Keratinocyte (primary cell): ENCODE results near the gene DPY19L3. TPM values are rescaled to one million over a fixed set of nuclear protein-coding genes. Genes with fewer than 3 reads are reported as not detected.

Experiments used
- DNase-seq: peaks from one replicate; pipeline ENCODE4 v3.0.0-alpha.2; 2011; ENCODE audit warnings: low read depth, missing footprints, low spot score
- FAIRE-seq: peaks from 2 replicates; lab custom pipeline; 2011; peaks lifted over from hg19 to GRCh38; lab: Jason Lieb, UNC
- H2AFZ ChIP-seq: 2 replicates; pipeline ENCODE4 v1.6.0; 2012; ENCODE audit warnings: low read length, control low read depth, inconsistent platforms; ENCODE audit not compliant: control insufficient read depth
- H3K27ac ChIP-seq: 2 replicates; pipeline ENCODE4 v1.5.1; 2011; ENCODE audit warnings: low read length; ENCODE audit not compliant: control insufficient read depth, insufficient read depth
- H3K27me3 ChIP-seq: 3 replicates; pipeline ENCODE4 v1.6.0; 2011; ENCODE audit warnings: low read length; ENCODE audit not compliant: control insufficient read depth, insufficient read depth; ENCODE audit errors: extremely low read depth
- H3K36me3 ChIP-seq, 2 experiments: 2 replicates in 1 of 2; 3 replicates in 1 of 2; pipeline ENCODE4 v1.5.1; 2011; ENCODE audit warnings: low read length in 2 of 2, mild to moderate bottlenecking in 1 of 2; ENCODE audit not compliant: control insufficient read depth in 2 of 2, insufficient read depth in 2 of 2; ENCODE audit errors: extremely low read depth in 1 of 2
- H3K4me1 ChIP-seq: 3 replicates; pipeline ENCODE4 v1.5.1; 2011; ENCODE audit warnings: low read length; ENCODE audit not compliant: control insufficient read depth, insufficient read depth; ENCODE audit errors: extremely low read depth
- H3K4me2 ChIP-seq: 3 replicates; pipeline ENCODE4 v1.6.0; 2011; ENCODE audit warnings: low read depth, low read length; ENCODE audit not compliant: control insufficient read depth, insufficient read depth; ENCODE audit errors: extremely low read depth
- H3K4me3 ChIP-seq, 3 experiments: fragments of 200-600 bp in 1 of 3; sonication (generic) in 1 of 3; 2 replicates in 2 of 3; 3 replicates in 1 of 3; pipeline ENCODE4 v1.5.1; 2011 to 2016; ENCODE audit warnings: low read length in 3 of 3, mild to moderate bottlenecking in 3 of 3, control low read depth in 2 of 3, inconsistent platforms in 1 of 3, low read depth in 1 of 3, mixed read lengths in 1 of 3, mixed run types in 1 of 3, moderate library complexity in 1 of 3; ENCODE audit not compliant: control insufficient read depth in 2 of 3, insufficient read depth in 2 of 3; ENCODE audit errors: extremely low read depth in 1 of 3
- H3K79me2 ChIP-seq: 2 replicates; pipeline ENCODE4 v1.6.0; 2012; ENCODE audit warnings: low read length; ENCODE audit not compliant: control insufficient read depth, insufficient read depth
- H3K9ac ChIP-seq: 3 replicates; pipeline ENCODE4 v1.6.0; 2011; ENCODE audit warnings: low read length; ENCODE audit not compliant: control insufficient read depth, insufficient read depth; ENCODE audit errors: extremely low read depth
- H3K9me1 ChIP-seq: 3 replicates; pipeline ENCODE4 v1.6.0; 2011; ENCODE audit warnings: low read length; ENCODE audit not compliant: control insufficient read depth, insufficient read depth; ENCODE audit errors: extremely low read depth
- H3K9me3 ChIP-seq: 2 replicates; pipeline ENCODE4 v1.5.1; 2012; ENCODE audit warnings: low read depth, low read length; ENCODE audit not compliant: control insufficient read depth
- H4K20me1 ChIP-seq: 3 replicates; pipeline ENCODE4 v1.6.0; 2011; ENCODE audit warnings: low read length; ENCODE audit not compliant: control insufficient read depth, insufficient read depth; ENCODE audit errors: extremely low read depth
- EZH2 ChIP-seq: IDR thresholded peaks from one replicate; pipeline ENCODE4 v1.6.1; 2012; ENCODE audit warnings: inconsistent platforms, mild to moderate bottlenecking, low read length, moderate library complexity
- dilution Hi-C: fragments of 300-500 bp; cut with MboI; formaldehyde crosslinking; loops from one replicate; pipeline ENCODE4 v1.7.0; 2020; ENCODE audit warnings: low sequenced_read_pairs; ENCODE audit not compliant: extremely low pct_ligation_motif_present
- polyA plus RNA-seq, 5 experiments: library from polyadenylated mRNA; depleted of rRNA in 3 of 5; stranded (reverse) in 3 of 5; stranded (forward) in 1 of 5; unstranded in 1 of 5; fragments of >200 nt; gene quantifications; 1 replicate in 1 of 5; 2 replicates in 3 of 5; 3 replicates in 1 of 5; pipeline versions ENCODE4 v1.2.1 to v1.2.3, GENCODE V29; 2011 to 2012; ENCODE audit warnings: missing spikeins in 2 of 5, low read depth in 1 of 5, low replicate concordance in 1 of 5
- TF ChIP-seq, protein P1 (sequence below), 3 experiments: IDR thresholded peaks in 1 of 3; conservative IDR thresholded peaks in 1 of 3; optimal IDR thresholded peaks in 1 of 3; 2 replicates in 2 of 3; 3 replicates in 1 of 3; pipeline versions ENCODE3 to v1.5.1; 2011; ENCODE audit warnings: low read length in 3 of 3, mild to moderate bottlenecking in 3 of 3, moderate library complexity in 2 of 3, control low read depth in 1 of 3, inconsistent platforms in 1 of 3; ENCODE audit not compliant: insufficient read depth in 2 of 3; ENCODE audit errors: extremely low read depth in 1 of 3

Gene DPY19L3
- polyA plus RNA-seq, 1 donor (not counting 4 experiments of a cell fraction or from before 2014, with no cell fraction given) = 10.0 TPM

DNA sequence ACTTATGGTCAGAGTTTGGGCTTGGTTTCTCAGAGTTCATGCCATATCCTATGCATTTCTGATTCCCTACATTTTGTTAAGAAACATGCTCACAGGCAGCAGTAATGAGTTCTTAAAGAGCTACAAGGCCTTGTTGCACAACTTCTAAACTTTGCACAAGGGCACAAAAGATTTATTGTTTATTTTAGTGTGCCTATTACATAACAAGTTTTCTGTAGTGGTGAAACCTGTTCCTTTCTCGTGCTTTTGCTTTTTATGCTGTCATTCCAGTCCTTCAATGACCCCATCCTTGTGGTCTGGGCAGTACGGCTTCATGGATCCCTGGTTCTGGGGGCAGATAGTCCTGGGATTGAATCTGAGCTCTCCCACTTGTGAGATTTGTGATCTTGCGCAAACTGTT is 42.4 kb upstream of the DPY19L3 start:
- Histone ChIP-seq H4K20me1 (no peaks in the 10 kb centered on the region), H3K9ac (no peak overlapping the region), H3K79me2 (peaks cover 4% of the 10 kb centered on the region), H3K4me3 (no peak overlapping the region), H3K9me3 (no peaks in the 10 kb centered on the region), H3K4me1 (no peaks in the 10 kb centered on the region), H3K4me2 (no peak overlapping the region), H3K36me3 (peaks cover 0 to 13% of the 10 kb centered on the region in 2 experiments), H3K9me1 (no peaks in the 10 kb centered on the region), H3K27me3 (no peaks in the 10 kb centered on the region), H3K27ac (no peak overlapping the region), H2AFZ (no peak overlapping the region)
- DNase-seq = no peak
- no peak for FAIRE-seq
- dilution Hi-C loops = no loop called here
- no peak for TF ChIP-seq EZH2
- TF ChIP-seq, protein P1, sequence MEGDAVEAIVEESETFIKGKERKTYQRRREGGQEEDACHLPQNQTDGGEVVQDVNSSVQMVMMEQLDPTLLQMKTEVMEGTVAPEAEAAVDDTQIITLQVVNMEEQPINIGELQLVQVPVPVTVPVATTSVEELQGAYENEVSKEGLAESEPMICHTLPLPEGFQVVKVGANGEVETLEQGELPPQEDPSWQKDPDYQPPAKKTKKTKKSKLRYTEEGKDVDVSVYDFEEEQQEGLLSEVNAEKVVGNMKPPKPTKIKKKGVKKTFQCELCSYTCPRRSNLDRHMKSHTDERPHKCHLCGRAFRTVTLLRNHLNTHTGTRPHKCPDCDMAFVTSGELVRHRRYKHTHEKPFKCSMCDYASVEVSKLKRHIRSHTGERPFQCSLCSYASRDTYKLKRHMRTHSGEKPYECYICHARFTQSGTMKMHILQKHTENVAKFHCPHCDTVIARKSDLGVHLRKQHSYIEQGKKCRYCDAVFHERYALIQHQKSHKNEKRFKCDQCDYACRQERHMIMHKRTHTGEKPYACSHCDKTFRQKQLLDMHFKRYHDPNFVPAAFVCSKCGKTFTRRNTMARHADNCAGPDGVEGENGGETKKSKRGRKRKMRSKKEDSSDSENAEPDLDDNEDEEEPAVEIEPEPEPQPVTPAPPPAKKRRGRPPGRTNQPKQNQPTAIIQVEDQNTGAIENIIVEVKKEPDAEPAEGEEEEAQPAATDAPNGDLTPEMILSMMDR (optimal IDR thresholded peaks at IDR 0.05 in 1 of 3, IDR thresholded peaks at IDR 0.05 in 1 of 3, conservative IDR thresholded peaks at IDR 0.05 in 1 of 3; ENCODE audit: extremely low read depth in 1 of 3, insufficient read depth in 2 of 3, low read length in 3 of 3) = no peak

DNA sequence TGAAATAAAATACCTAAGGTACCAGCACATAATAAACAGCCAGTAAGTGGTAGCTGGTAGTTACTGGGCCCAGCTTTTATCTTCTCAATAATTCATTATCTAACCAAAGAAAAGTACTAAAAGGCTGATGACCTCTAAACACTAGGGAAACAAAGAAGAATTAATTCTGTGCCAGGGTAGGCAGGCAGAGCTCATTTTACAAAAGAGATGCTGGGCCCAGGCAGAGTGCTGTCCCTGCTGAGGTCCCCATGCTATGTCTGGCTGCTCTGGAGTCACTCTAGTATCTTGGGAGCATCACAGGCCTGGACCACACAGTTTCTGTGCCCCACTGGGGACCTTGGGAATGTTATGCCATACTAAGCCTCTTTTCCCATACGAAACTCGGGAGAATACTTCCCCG is 41.9 kb upstream of the DPY19L3 start:
- dilution Hi-C loops = no loop called here
- H3K4me2 ChIP-seq = no peak overlapping the region
- H4K20me1 ChIP-seq = no peaks in the 10 kb centered on the region
- no peak overlapping the region for H3K9ac ChIP-seq
- H3K79me2 ChIP-seq = peaks cover 4% of the 10 kb centered on the region
- no peak overlapping the region for H3K27ac ChIP-seq
- H3K4me3 ChIP-seq = no peak overlapping the region
- H3K9me3 ChIP-seq = no peaks in the 10 kb centered on the region
- DNase-seq (no peak), FAIRE-seq (no peak)
- H3K9me1 ChIP-seq = no peaks in the 10 kb centered on the region
- H3K4me1 ChIP-seq = no peaks in the 10 kb centered on the region
- H2AFZ ChIP-seq = no peak overlapping the region
- H3K27me3 ChIP-seq = no peaks in the 10 kb centered on the region
- H3K36me3 ChIP-seq = peaks cover 0 to 10% of the 10 kb centered on the region in 2 experiments
- TF ChIP-seq, protein P1 (optimal IDR thresholded peaks at IDR 0.05 in 1 of 3, IDR thresholded peaks at IDR 0.05 in 1 of 3, conservative IDR thresholded peaks at IDR 0.05 in 1 of 3; ENCODE audit: extremely low read depth in 1 of 3, insufficient read depth in 2 of 3, low read length in 3 of 3) = no peak
- TF ChIP-seq EZH2 = no peak
